GM21390 (cell line): ENCODE results near the gene C11orf91.

ENCODE experiments used
- ATAC-seq: cut with Tn5 transposase; IDR thresholded peaks from one replicate; pipeline ENCODE4 v1.9.1; 2021; ENCODE audit not compliant: unreplicated experiment

The C11orf91 gene

DNA sequence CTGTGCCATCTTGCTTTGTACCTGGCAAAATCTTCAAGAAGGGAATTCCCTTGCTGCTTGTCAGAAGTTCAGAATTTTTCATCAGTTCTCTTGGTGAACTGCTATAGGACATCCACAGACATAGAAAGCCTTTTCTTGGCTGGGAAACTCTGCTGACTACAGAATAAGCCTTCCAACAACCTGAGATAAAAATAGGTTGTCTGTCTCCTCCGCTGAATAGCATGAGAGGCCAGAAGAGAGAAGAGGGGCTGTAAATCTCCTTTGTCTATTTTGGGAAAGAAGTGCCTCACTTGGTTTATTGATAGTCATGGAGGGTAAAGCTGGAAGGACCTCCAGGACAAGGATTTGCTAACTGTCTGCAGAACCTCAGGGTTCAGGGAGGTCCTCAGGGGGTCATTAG lies 48.2 kb downstream of the C11orf91 start:
- no peak for ATAC-seq

- ATAC-seq, result no peak
Measured at GRCh38 chr11:33651990-33652389, 48.6 kb downstream of the C11orf91 start.

GRCh38 chr11:33651555-33651954 lies 49.1 kb downstream of the C11orf91 start:
- ATAC-seq, result no peak

- no peak for ATAC-seq
Measured at GRCh38 chr11:33649944-33650343, 50.7 kb downstream of the C11orf91 start.
